Measurements from ENCODE around the gene SEMA6C. TPM values are rescaled to one million over a fixed set of nuclear protein-coding genes. Genes with fewer than 3 reads are reported as not detected.

Gene SEMA6C
- polyA plus RNA-seq, 3 donors = 0.39 to 1.4 (median 0.97) TPM

DNA sequence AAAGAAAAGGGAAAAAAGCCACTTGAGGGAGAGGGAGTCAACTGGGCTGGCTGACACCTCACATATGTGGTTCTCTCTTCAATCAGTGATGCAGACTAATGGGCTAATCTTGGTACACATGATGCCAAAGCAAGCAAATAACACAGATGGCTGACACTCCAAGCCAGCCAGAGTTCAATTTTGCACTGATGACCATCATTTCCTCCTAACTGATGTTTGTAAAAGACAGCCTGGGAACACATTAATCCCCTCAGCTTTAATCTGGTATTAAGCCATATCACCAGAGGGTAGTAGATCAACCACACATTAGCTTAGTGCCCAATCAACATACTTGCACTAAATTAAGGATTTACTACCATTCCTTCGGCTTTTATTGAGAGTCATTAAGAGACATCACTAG is 40.8 kb upstream of the SEMA6C start:
- peaks cover 0 to 3% (median 0%) of the 10 kb centered on the region in 7 donors for H3K9me3 Mint-ChIP-seq
- H3K36me3 Mint-ChIP-seq = peaks cover 39 to 44% of the 10 kb centered on the region in 2 donors
- H3K27me3 Mint-ChIP-seq (ENCODE audit: low read depth in 3 of 3) = peaks cover 0 to 4% (median 3%) of the 10 kb centered on the region in 3 donors
- no peak overlapping the region for H3K4me2 ChIP-seq (replicated peaks; ENCODE audit: extremely low read depth, low read length, poor library complexity, severe bottlenecking)
- no CpG with 5 or more reads among the region's 1 CpG for WGBS (ENCODE audit: insufficient coverage)
- TF ChIP-seq, protein P1, sequence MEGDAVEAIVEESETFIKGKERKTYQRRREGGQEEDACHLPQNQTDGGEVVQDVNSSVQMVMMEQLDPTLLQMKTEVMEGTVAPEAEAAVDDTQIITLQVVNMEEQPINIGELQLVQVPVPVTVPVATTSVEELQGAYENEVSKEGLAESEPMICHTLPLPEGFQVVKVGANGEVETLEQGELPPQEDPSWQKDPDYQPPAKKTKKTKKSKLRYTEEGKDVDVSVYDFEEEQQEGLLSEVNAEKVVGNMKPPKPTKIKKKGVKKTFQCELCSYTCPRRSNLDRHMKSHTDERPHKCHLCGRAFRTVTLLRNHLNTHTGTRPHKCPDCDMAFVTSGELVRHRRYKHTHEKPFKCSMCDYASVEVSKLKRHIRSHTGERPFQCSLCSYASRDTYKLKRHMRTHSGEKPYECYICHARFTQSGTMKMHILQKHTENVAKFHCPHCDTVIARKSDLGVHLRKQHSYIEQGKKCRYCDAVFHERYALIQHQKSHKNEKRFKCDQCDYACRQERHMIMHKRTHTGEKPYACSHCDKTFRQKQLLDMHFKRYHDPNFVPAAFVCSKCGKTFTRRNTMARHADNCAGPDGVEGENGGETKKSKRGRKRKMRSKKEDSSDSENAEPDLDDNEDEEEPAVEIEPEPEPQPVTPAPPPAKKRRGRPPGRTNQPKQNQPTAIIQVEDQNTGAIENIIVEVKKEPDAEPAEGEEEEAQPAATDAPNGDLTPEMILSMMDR (IDR thresholded peaks at IDR 0.05) = no peak
- no peak overlapping the region for H2AFZ ChIP-seq (ENCODE audit: insufficient read depth, low read depth, low read length, poor library complexity, severe bottlenecking)
- no peak overlapping the region for H3K9ac ChIP-seq (ENCODE audit: insufficient read depth, low read length, poor library complexity, severe bottlenecking)
- peaks cover 37% of the 10 kb centered on the region for H3K79me2 ChIP-seq (ENCODE audit: insufficient read depth, low read length)
- H3K4me1 Mint-ChIP-seq = peaks cover 27% of the 10 kb centered on the region
- intact Hi-C loops (cut with micrococcal nuclease) = loop anchor here in 1 of 2 donors (5.0 kb wide), 1 partner anchor 160 kb away; the partner anchor contains the start of gene RFX5
- H3K4me3 ChIP-seq (replicated peaks in 1 of 3; ENCODE audit: low read depth in 2 of 3, low read length in 3 of 3) = no peak overlapping the region
- peaks cover 34 to 39% of the 10 kb centered on the region in 2 donors for H3K36me3 ChIP-seq (replicated peaks in 1 of 2; ENCODE audit: control insufficient read depth in 1 of 2, insufficient read depth in 2 of 2, low read length in 2 of 2)
- H3K27ac Mint-ChIP-seq = no peak overlapping the region
- DNase-seq = no peak
- no peaks in the 10 kb centered on the region for H3K27me3 ChIP-seq (ENCODE audit: control insufficient read depth in 2 of 2, insufficient read depth in 2 of 2, low read length in 2 of 2)
- no peaks in the 10 kb centered on the region for H3K9me3 ChIP-seq (replicated peaks in 1 of 2; ENCODE audit: control insufficient read depth in 1 of 2, insufficient read depth in 1 of 2, low read length in 2 of 2)
- peaks cover 18 to 23% of the 10 kb centered on the region in 2 donors for H3K4me1 ChIP-seq (ENCODE audit: control insufficient read depth in 1 of 2, insufficient read depth in 2 of 2, low read length in 2 of 2)
- H3K27ac ChIP-seq (ENCODE audit: low read depth in 1 of 2, low read length in 2 of 2) = no peak overlapping the region
- no peak overlapping the region for H3K4me3 Mint-ChIP-seq
- H4K20me1 ChIP-seq (ENCODE audit: insufficient read depth, low read length) = no peaks in the 10 kb centered on the region

DNA sequence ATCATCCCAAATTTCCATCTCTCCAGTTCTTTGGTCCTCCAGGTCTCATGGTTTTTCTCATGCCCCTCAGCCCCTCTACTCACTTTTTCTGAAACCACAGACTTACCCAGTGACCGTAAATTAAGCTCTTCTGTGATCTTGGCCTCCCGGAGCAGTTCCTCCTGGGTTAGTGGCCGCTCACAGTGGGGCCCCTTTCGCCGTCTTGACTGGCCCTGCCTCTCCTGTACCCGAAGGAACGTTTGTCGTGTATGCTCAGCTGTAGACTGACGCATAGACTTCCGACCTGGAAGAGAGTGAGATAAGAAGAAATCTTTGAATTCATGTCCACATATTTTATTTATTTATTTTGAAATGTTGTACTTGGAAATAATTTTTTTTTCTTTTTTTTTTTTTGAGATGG is 37.8 kb upstream of the SEMA6C start:
- TF ChIP-seq, protein P1 (IDR thresholded peaks at IDR 0.05) = no peak
- H3K36me3 Mint-ChIP-seq = peaks cover 62 to 74% of the 10 kb centered on the region in 2 donors
- Histone ChIP-seq H3K4me2 (replicated peaks; ENCODE audit: extremely low read depth, low read length, poor library complexity, severe bottlenecking) (no peak overlapping the region), H4K20me1 (ENCODE audit: insufficient read depth, low read length) (no peaks in the 10 kb centered on the region), H3K36me3 (replicated peaks in 1 of 2; ENCODE audit: control insufficient read depth in 1 of 2, insufficient read depth in 2 of 2, low read length in 2 of 2) (peaks cover 63 to 68% of the 10 kb centered on the region in 2 donors), H3K27ac (ENCODE audit: low read depth in 1 of 2, low read length in 2 of 2) (no peak overlapping the region), H3K27me3 (ENCODE audit: control insufficient read depth in 2 of 2, insufficient read depth in 2 of 2, low read length in 2 of 2) (no peaks in the 10 kb centered on the region), H3K4me3 (replicated peaks in 1 of 3; ENCODE audit: low read depth in 2 of 3, low read length in 3 of 3) (no peak overlapping the region), H3K79me2 (ENCODE audit: insufficient read depth, low read length) (peaks cover 28% of the 10 kb centered on the region), H3K4me1 (ENCODE audit: control insufficient read depth in 1 of 2, insufficient read depth in 2 of 2, low read length in 2 of 2) (peaks cover 8 to 12% of the 10 kb centered on the region in 2 donors), H3K9me3 (replicated peaks in 1 of 2; ENCODE audit: control insufficient read depth in 1 of 2, insufficient read depth in 1 of 2, low read length in 2 of 2) (no peaks in the 10 kb centered on the region), H3K9ac (ENCODE audit: insufficient read depth, low read length, poor library complexity, severe bottlenecking) (no peak overlapping the region), H2AFZ (ENCODE audit: insufficient read depth, low read depth, low read length, poor library complexity, severe bottlenecking) (no peak overlapping the region)
- no peak overlapping the region for H3K4me3 Mint-ChIP-seq
- peak overlapping the region in 2 of 7 donors; percentile 14 to 51 for H3K27ac Mint-ChIP-seq
- 100% methylated on average over 2 of the region's 10 CpGs for WGBS (ENCODE audit: insufficient coverage)
- peaks cover 16% of the 10 kb centered on the region for H3K4me1 Mint-ChIP-seq
- peaks cover 0 to 2% (median 2%) of the 10 kb centered on the region in 3 donors for H3K27me3 Mint-ChIP-seq (ENCODE audit: low read depth in 3 of 3)
- intact Hi-C loops (cut with micrococcal nuclease) = no loop called here
- DNase-seq = no peak
- peaks cover 0 to 2% (median 0%) of the 10 kb centered on the region in 7 donors for H3K9me3 Mint-ChIP-seq

Measured in CD14-positive monocyte (primary cell).